PC-9 (cell line): Measurements from ENCODE around the gene FBXL13. TPM values are rescaled to one million over a fixed set of nuclear protein-coding genes. Genes with fewer than 3 reads are reported as not detected.
"Not testable (repeated sequence)": the region's sequence is repeated elsewhere in the genome, so short reads cannot be mapped to it uniquely, and the experiment has no call there.

Source experiments
- BruUV-seq: library from RNA; stranded (reverse); fragments of 400-500 nt; replicated peaks from 2 replicates; lab custom pipeline; 2021; lab: Mats Ljungman, UMichigan
- CTCF ChIA-PET: fragments of 300-600 bp; sonication (Branson Sonifier 250); formaldehyde crosslinking; loops from one replicate; lab custom pipeline; 2022; ENCODE audit warnings: antibody characterized with exemption; lab: Charles Lee
- POLR2A ChIA-PET: fragments of 300-600 bp; sonication (Branson Sonifier 250); formaldehyde crosslinking; loops from one replicate; lab custom pipeline; 2022; ENCODE audit warnings: antibody characterized with exemption; ENCODE audit not compliant: unreplicated experiment; lab: Charles Lee
- DNase-seq, 2 experiments: peaks; one replicate each; pipeline versions ENCODE4 v3.0.0 to v3.0.0-alpha.2; 2015 to 2022; ENCODE audit warnings: mixed read lengths in 1 of 2
- H2AFZ ChIP-seq: fragments of 200-600 bp; sonication (generic); 2 replicates; pipeline ENCODE4 v1.8.1; 2017; ENCODE audit warnings: antibody characterized with exemption
- H3F3A ChIP-seq: fragments of 200-600 bp; sonication (generic); 2 replicates; pipeline ENCODE4 v1.8.1; 2017; ENCODE audit warnings: antibody characterized with exemption, mild to moderate bottlenecking, low read depth; ENCODE audit not compliant: insufficient read depth
- H3K27ac ChIP-seq: fragments of 200-600 bp; sonication (generic); 2 replicates; pipeline ENCODE4 v1.6.1; 2016; ENCODE audit warnings: mixed run types
- H3K27me3 ChIP-seq: fragments of 200-600 bp; sonication (generic); 2 replicates; pipeline ENCODE4 v1.6.1; 2016; ENCODE audit warnings: low read depth, mixed run types; ENCODE audit not compliant: insufficient read depth
- H3K36me3 ChIP-seq: fragments of 200-600 bp; sonication (generic); 2 replicates; pipeline ENCODE4 v1.6.1; 2016; ENCODE audit warnings: low read depth, mixed run types
- H3K4me1 ChIP-seq: fragments of 200-600 bp; sonication (generic); replicated peaks from 2 replicates; pipeline ENCODE4 v1.6.1; 2016; ENCODE audit warnings: mixed run types; ENCODE audit not compliant: insufficient read depth
- H3K4me2 ChIP-seq: fragments of 200-600 bp; sonication (generic); 2 replicates; pipeline ENCODE4 v1.6.1; 2017; ENCODE audit warnings: mixed run types
- H3K4me3 ChIP-seq: fragments of 200-600 bp; sonication (generic); 2 replicates; pipeline ENCODE4 v1.6.1; 2016; ENCODE audit warnings: mixed run types
- H3K79me2 ChIP-seq: fragments of 200-600 bp; sonication (generic); 2 replicates; pipeline ENCODE4 v1.6.1; 2017; ENCODE audit warnings: low read depth, mixed run types
- H3K9me2 ChIP-seq: fragments of 200-600 bp; sonication (generic); 2 replicates; pipeline ENCODE4 v1.8.1; 2017; ENCODE audit warnings: mild to moderate bottlenecking; ENCODE audit not compliant: insufficient read depth
- H3K9me3 ChIP-seq: fragments of 200-600 bp; sonication (generic); 2 replicates; pipeline ENCODE4 v1.8.1; 2016; ENCODE audit warnings: low read depth; ENCODE audit not compliant: insufficient read depth
- H4K20me1 ChIP-seq: fragments of 200-600 bp; sonication (generic); 2 replicates; pipeline ENCODE4 v1.8.1; 2017; ENCODE audit not compliant: insufficient read depth
- intact Hi-C: fragments of 100-400 bp; cut with micrococcal nuclease; formaldehyde crosslinking; loops from one replicate; pipeline ENCODE4 v1.10.0; 2022; ENCODE audit not compliant: unreplicated experiment
- total RNA-seq: library from RNA; stranded (reverse); gene quantifications from 2 replicates; pipeline ENCODE4 v1.2.3, GENCODE V29; 2021

Gene FBXL13
- total RNA-seq, 1 experiment from 2014 or later: 19.4 TPM

DNA sequence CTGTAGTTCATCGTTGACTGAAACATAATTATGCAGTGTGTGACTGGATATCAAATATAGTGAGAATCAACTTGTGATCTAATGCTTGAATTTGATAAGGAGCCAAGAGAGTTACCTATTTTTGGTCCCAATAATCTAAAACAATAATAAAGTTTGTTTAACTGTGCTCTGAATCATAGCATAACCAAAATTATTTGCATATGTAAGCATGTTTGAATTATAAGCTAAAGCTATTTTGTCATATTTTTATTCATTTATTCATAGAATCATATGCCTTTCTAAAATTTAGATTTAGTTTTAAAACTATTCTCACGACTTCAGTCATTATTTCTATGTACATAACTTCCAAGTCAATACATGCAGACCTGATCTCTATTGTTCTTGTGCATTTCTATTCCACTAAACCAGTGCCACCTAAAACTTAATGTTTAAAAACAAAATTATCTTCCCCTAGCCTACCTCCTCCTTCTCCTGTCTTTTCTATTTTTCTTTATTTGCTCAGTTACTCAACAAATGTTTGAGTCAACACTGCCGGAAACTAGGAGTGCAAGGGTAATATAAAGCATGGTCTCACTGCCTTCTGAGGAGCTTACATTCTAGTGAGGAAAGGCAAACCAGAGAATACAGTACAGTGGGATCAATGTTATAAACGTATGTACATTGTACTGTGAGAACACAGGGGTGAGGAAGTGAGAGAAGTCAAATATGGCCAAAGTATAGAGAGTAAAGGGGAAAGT, 284.1 kb downstream of the FBXL13 start:
- H3K9me2 ChIP-seq, H3K4me3 ChIP-seq, POLR2A ChIA-PET, H3K27me3 ChIP-seq, intact Hi-C loops, H3K36me3 ChIP-seq, H3K4me1 ChIP-seq, H3K9me3 ChIP-seq, BruUV-seq, DNase-seq, H3F3A ChIP-seq, H3K79me2 ChIP-seq, CTCF ChIA-PET, H4K20me1 ChIP-seq, H2AFZ ChIP-seq, H3K4me2 ChIP-seq, H3K27ac ChIP-seq: not testable (repeated sequence)

DNA sequence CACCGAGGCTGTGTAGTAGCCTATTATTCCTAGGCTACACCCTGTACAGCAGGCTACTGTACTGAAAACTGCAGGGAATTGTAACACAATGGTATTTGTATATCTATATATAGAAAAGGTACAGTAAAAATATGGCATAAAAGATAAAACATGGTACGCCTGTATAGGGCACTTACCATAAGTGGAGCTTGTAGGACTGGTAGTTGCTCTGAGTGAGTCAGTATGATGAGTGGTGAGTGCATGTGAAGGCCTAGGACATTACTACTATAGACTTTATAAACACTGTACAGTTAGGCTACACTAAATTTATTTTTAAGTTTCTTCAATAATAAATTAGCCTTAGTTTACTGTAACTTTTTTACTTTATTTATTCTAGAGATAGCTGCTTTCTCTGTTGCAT, 285.8 kb downstream of the FBXL13 start:
- DNase-seq, CTCF ChIA-PET, H3K27ac ChIP-seq, H3K27me3 ChIP-seq, H3K9me2 ChIP-seq, BruUV-seq, H3K9me3 ChIP-seq, H3F3A ChIP-seq, POLR2A ChIA-PET, H3K4me2 ChIP-seq, H4K20me1 ChIP-seq, H3K79me2 ChIP-seq, H3K4me1 ChIP-seq, H2AFZ ChIP-seq, intact Hi-C loops, H3K4me3 ChIP-seq, H3K36me3 ChIP-seq: not testable (repeated sequence)

DNA sequence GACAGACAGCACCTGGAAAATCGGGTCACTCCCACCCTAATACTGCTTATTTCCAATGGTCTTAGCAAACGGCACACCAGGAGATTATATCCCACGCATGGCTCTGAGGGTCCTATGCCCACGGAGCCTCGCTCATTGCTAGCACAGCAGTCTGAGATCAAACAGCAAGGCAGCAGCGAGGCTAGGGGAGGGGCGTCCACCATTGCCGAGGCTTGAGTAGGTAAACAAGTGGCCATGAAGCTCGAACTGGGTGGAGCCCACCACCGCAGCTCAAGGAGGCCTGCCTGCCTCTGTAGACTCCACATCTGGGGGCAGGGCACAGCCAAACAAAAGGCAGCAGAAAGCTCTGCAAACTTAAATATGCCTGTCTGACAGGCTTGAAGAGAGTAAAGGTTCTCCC, 293.7 kb downstream of the FBXL13 start:
- DNase-seq, H3K27me3 ChIP-seq, H3K9me3 ChIP-seq, H3K4me2 ChIP-seq, intact Hi-C loops, H3K4me3 ChIP-seq, CTCF ChIA-PET, H3K9me2 ChIP-seq, BruUV-seq, H3K27ac ChIP-seq, H2AFZ ChIP-seq, H3K4me1 ChIP-seq, POLR2A ChIA-PET, H4K20me1 ChIP-seq, H3F3A ChIP-seq, H3K79me2 ChIP-seq, H3K36me3 ChIP-seq: not testable (repeated sequence)

DNA sequence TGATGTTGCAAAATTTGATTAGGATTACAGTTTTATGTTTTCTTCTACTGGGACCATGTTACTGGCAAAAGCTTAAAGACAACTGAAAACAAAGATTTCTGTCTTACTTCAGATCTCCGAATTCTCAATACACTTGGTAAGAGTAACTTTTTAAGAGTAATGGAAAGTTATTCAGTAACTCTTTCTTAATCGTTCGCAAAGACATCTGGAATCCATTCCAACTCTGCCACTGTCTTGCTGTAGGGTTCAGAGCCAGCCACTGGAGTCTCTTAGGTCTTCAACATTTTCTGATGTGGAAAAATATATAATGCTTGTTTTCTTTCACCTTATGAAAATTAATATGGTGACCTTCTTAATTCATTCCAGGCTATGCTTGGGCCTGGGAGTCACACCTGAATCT, 295.9 kb downstream of the FBXL13 start:
- H4K20me1 ChIP-seq, H3K9me3 ChIP-seq, intact Hi-C loops, H3F3A ChIP-seq, H3K79me2 ChIP-seq, H3K36me3 ChIP-seq, H3K4me3 ChIP-seq, POLR2A ChIA-PET, DNase-seq, CTCF ChIA-PET, BruUV-seq, H3K27me3 ChIP-seq, H3K4me1 ChIP-seq, H2AFZ ChIP-seq, H3K4me2 ChIP-seq, H3K9me2 ChIP-seq, H3K27ac ChIP-seq: not testable (repeated sequence)

DNA sequence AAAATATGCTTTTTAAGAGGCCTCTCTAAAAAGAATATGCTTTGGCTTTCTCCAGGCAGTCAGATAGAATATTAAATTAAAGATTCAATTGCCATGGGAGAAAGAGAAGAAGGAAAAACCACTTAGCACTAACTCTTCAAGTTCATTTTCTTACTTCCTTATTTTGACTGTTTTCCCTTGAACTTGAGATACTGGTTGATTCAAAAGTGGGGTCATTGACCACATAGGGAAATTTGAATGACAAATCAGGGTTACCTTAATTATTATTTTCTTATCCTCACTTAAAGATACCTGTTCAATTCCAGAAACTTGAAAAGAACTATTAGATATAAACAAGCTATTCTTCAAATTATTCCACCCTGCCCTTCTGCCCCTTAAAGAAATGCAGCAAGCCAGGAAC, 298.4 kb downstream of the FBXL13 start:
- DNase-seq, BruUV-seq, H3K9me3 ChIP-seq, intact Hi-C loops, H3K27ac ChIP-seq, H4K20me1 ChIP-seq, H3K9me2 ChIP-seq, H3F3A ChIP-seq, H3K36me3 ChIP-seq, H3K27me3 ChIP-seq, POLR2A ChIA-PET, H3K4me1 ChIP-seq, H3K4me3 ChIP-seq, H2AFZ ChIP-seq, CTCF ChIA-PET, H3K4me2 ChIP-seq, H3K79me2 ChIP-seq: not testable (repeated sequence)

DNA sequence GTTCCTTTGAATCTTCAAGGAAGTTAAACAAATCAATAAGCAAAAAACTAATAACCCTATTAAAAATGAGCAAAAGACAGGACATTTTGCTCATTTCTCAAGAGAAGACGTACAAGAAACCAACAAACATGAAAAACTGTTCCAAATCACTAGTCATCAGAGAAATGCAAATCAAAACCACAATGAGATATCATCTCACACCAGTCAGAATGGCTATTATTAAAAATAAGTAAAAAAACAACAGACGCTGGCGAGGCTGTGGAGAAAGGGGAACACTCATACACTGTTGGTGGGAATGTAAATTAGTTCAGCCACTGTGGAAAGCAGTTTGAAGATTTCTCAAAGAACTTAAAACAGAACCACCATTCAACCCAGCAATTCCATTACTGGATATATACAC, 304.1 kb downstream of the FBXL13 start:
- H3F3A ChIP-seq, DNase-seq, H3K36me3 ChIP-seq, BruUV-seq, H3K9me3 ChIP-seq, H2AFZ ChIP-seq, H3K4me3 ChIP-seq, H3K27ac ChIP-seq, H3K9me2 ChIP-seq, H4K20me1 ChIP-seq, POLR2A ChIA-PET, H3K79me2 ChIP-seq, intact Hi-C loops, H3K4me2 ChIP-seq, H3K4me1 ChIP-seq, CTCF ChIA-PET, H3K27me3 ChIP-seq: not testable (repeated sequence)

DNA sequence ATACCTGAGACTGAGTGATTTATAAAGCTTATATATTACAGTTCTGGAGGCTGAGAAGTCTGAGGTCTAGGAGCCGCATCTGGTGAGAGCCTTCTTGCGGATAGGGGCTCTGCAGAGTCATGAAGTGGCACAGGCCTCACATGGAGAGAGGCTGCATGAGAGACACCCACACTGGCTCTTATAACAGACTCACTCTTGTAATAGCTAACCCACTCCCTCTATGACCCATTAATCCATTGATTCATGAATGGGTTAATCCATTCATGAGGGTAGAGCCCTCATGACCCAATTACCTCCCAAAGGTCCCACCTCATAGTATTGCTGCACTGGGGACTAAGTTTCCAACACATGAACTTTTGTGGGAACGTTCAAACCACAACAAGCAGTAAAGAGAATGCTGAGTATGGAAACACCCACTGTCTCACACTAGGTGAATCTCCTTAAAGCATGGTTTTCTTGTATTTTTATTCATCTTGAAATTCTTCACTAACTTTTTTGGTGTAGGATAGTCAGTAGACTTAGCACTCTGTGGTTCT, 304.9 kb downstream of the FBXL13 start:
- BruUV-seq, H3K4me2 ChIP-seq, H3K27me3 ChIP-seq, DNase-seq, H3K27ac ChIP-seq, POLR2A ChIA-PET, H3K79me2 ChIP-seq, H3K9me3 ChIP-seq, intact Hi-C loops, H3K4me1 ChIP-seq, H3K4me3 ChIP-seq, CTCF ChIA-PET, H3F3A ChIP-seq, H2AFZ ChIP-seq, H3K9me2 ChIP-seq, H3K36me3 ChIP-seq, H4K20me1 ChIP-seq: not testable (repeated sequence)
